GM18502 (cell line): ENCODE measurements around the gene THBD.

Source experiments
- ATAC-seq: cut with Tn5 transposase; IDR thresholded peaks from one replicate; pipeline ENCODE4 v1.9.1; 2021; ENCODE audit warnings: mild to moderate bottlenecking; ENCODE audit not compliant: unreplicated experiment, poor library complexity

THBD gene, protein sequence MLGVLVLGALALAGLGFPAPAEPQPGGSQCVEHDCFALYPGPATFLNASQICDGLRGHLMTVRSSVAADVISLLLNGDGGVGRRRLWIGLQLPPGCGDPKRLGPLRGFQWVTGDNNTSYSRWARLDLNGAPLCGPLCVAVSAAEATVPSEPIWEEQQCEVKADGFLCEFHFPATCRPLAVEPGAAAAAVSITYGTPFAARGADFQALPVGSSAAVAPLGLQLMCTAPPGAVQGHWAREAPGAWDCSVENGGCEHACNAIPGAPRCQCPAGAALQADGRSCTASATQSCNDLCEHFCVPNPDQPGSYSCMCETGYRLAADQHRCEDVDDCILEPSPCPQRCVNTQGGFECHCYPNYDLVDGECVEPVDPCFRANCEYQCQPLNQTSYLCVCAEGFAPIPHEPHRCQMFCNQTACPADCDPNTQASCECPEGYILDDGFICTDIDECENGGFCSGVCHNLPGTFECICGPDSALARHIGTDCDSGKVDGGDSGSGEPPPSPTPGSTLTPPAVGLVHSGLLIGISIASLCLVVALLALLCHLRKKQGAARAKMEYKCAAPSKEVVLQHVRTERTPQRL

DNA sequence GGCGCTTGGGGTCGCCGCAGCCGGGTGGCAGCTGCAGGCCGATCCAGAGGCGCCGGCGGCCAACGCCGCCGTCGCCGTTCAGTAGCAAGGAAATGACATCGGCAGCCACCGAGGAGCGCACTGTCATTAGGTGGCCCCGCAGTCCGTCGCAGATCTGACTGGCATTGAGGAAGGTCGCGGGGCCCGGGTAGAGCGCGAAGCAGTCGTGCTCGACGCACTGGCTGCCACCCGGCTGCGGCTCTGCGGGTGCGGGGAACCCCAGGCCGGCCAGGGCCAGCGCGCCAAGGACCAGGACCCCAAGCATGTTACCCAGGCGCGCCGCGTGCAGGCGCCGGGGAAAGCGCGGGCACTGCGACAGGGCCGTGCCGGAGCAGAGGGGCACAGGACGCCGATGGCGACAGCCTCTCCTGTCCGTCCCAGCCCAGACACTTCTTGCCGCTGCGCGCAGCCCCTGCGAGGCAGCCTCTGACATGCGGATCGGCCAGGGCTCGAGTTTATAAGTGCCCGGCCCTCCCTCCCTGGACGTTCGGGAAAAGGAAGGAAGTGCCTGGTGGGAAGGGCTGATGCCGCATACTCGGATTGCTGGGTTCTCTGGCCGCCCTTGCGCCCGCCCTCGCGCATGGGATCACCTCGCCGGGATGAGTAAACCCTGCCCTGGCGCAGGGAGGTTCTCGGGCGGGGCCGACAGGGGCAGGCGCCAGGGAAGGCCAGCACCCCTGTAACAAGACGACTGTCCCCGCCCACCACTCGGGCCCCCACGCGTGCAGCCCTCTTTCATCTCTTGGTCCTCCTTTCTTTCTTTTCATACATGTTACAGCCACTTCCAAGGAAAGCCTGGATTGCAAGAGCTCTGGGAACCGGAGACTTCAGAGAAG, at the start of gene THBD:
THBD (minus strand) TSS at position 472 of the 875 bp plus-strand sequence; CDS start at position 304, 168 bp downstream.
- ATAC-seq = no peak

DNA sequence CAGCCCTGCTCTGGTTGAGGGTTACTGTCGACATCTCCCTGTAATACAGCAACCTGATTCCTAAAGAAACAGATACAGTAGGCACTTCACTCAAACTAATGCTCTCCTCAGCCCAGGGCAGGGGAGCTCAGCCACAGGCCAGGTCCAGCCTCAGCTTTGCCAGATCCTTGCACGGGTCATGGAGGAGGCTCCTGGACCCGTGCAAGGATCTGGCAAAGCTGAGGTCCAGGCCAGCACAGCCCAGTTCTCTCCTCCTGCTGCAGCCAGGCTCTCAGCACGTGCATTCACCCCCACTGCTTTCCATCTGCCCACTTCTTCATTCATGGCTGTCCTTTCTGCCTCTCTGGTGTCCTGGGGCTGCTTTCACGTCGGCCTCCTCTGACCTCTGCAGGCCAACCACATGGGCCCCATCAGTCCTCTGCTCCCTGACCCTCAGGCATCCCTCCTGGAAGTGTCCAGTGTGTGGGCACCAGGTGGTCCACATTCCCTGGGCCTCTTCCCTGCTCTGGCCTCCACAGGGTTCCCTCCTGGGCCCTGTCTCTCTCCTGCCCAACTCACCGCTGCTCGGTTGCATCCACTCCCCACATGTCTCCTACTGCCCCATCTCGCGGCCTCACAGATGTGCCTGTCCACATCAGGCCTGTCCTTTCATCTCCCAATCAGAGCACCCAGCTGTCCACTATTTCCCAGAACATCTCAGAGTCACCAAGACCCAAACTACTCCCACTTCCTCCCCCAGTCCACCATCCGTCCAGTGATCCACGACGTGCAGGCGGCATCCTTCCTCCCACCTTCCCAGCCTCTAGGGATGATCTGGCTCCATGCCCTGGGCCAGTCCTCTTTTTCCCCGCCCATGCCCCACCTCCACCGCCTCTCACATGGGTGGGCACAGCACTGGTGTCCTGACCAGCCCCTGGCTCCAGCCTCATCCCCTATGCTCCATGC, 48.4 kb upstream of the THBD start:
- no peak for ATAC-seq

DNA sequence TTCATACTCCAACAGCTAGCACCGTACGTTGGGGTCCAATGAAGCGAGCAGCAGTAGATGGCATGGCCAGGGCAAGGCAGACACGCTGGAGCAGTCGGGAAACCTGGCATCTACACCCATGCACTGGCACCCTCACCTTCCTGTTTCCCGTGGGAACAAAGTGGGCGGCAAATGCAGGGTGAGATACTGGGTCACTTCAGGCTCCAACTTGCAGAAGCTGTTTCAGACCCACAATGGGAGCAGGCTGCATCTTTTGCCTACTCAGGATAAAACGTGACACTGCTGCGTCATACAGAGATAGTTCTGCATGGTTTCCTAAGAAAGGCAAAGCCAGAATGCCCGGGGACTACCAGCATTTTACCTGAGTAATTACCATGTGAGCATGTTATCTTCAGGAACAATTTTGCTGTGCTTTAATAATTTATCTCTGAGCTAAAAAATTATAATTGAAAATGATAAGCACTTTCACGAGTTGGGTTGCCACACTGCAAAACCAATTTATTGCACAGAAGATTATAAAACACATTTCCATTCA, 47.6 kb upstream of the THBD start:
- ATAC-seq = no peak

DNA sequence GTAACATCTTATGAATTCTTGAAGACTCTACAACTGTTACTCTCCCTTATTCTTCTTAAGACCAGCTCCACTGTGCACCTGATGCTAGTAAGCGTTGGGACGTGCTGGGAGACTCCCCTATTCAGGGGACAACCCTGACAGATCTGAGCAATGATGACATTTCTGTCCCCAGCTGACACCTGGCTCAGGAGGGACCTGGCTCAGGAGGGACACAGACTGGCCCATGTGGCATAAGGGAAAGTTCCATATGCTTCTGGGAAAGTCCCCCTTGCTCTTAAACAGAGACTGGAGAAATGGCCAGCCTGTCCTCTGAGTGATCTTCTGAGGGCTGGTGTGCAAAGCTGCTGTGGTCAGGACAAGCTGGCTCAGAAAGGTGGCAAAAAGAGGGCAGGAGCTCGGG, 46.6 kb upstream of the THBD start:
- ATAC-seq = no peak

DNA sequence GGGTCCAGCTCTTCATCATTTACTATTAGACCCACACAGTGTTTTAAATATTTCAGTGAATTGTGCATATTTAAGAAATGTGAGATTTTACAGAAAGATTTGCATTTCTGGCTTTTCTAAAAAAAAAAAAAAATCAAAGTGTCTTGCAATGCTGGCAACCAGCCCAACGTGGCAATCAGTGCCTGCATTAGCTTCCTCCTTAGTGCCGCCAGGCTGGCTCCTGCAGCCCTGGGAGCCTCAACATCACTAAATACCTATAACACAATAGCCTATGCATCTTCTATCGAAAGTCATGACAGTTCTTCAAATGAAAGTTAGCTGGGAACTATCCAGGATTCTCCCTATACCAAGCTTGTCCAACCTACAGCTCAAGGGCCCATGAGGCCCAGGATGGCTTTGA, 46.0 kb upstream of the THBD start:
- no peak for ATAC-seq

DNA sequence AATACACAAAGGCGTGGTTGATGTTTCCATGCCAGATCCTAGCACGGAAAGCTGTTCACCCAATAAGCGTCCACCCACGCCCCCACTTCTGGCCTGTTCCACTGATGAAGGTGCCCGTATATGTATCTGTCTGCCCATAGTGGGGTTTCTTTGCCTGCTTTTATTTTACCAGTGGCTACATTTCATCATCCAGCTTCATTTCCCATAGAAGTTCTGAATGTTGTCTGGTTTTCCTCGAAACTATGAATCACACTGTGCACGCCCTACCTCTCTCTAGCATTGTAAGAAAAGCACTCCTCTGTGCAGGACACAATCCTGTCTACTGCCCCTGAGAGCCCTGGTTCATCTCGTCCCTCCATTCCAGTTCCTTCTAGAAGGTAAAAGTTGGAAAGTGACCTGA, 45.5 kb upstream of the THBD start:
- ATAC-seq = no peak

DNA sequence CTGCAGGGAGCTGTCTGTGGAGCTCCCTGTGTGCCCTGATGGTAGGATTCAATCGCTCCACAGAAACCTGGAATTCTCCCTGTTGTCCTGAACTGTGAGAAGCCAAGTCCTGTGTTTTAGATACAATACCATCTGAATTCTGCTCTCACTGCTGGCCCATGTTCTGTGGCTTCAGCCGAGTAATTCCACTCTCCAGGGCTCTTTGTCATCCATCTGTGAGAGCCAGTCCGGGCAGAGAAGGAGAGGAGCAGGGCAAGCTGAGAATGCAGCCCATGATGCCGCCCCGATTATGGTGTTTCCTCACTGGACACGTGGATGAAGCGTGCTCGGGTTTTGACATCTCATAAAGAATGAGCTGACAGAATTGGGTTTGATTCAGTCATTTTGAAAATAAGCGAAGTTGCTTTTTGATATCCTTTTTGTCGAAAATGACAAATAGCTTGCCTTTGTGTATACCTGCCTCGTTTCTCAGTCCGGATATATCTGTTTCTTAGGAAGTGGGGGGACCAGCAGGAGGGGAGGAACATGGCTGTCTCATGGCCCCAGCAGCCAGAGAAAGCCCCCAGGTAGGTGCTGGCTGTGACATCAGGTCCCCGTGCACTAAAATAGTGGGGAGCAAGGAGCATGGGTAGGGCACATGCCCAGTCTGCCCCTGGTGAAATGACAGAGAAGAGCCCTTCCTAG, 44.9 kb upstream of the THBD start:
- no peak for ATAC-seq

DNA sequence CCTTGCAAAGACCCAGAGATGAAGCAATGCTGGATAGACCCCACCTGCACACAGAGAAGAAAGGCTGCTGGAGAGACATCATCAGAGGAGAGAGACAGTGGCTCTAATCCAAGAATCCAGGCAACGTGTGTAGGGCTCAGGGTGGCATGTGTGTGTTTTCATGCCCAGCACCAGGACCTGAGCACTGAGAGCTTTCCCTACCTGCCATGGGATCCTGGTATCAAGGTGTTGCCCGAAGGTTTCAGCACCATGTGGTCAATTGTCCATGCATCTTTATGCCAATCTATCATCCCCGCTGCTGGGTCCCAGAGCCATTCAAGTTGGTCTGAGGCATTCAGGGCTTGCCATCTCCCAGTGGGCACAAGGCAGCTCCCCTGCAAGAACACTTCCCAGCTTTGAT, 44.1 kb upstream of the THBD start:
- ATAC-seq = no peak

DNA sequence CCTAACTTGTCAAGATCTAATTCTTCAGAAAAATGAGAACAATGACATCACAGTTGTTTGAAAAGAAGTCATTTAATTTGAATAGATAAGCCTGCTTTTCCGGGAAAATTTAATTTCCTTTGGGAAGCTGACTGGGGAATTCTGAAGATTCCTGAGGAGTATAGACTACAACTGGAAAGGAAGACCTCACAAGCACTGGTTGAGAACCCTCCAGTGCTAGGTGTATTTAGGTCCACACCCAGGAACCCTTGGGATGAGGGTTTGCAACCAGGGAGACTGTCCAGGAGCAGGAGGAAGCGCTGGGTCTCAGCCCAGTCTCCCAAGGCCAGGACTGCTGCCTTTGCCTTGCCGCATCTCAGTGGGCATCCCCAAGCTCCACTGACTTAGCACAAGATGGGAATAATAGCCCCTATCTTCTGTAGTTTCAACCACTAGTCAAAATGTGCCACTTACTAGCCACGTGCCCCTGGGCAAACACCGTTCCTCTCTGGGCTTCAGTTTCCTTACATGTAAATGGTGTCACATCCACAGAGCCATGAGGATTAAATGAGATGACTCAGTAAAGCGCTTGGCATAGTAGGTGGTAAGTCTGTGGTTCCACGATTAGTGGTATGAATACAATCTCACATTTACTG, 43.5 kb upstream of the THBD start:
- ATAC-seq = no peak

DNA sequence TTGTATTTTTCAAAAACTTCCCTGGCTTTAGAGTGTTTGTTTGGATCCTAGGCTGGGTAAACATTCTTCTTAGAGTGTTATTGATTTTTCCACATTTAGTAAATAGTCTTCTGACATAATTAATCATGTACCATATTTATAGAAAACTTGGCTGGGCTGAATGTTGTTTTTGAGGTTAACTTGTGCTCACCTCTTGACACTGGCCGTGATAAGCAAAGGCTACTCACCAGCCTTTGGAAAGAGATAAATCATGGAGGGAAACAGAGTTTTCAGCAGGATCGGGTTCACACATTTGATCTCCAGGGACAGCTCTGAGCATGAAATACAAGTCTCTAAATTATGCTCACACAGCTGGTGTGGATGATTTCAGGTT, 42.9 kb upstream of the THBD start:
- no peak for ATAC-seq

DNA sequence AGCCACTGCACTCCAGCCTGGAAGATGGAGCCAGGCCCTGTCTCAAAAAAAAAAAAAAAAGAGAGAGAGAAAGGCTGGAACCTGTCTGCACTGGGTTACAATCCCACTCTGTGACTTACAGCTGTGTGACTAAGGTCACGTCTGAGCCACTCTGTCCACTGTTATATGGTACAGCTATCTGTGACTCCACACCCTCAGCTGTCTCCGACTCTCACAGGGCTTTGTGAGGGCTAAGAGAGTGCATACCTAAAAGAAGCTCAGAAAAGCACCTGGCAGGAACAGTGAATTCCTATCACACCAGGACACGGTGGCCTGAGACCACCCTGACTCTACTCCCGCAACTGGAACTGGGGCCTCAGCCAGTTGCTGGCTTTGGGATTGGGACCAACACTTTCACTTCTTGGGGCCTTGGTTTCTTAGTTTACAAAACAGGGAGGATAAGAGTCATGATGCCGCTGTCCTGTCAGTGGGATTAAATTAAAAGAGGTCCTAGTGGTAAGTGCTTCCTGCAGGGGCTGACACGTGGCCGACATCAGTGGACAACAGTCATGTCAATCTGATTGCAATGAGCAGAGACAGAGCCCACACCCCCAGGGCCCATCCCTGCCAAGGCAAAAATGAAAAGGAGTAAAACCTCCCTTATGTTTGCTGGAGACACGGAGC, 42.4 kb upstream of the THBD start:
- ATAC-seq = no peak

DNA sequence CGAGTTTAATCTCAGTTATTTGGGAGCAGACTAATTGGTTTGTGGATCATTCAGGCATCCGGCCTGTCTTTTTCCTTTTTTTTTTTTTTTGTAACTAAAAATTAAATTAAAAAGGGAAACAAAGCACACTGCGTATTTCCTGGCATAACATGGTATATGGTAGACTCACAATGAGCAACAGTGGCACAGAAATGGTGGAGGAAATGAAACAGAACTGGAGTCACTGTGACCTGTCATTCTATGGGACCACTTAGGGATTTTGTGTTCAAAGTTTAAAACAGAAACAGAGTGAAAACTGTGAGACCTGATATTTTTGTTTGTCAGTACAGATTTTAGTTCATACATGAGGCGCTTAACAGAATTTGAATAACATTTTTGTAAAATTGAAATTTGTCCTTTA, 41.4 kb upstream of the THBD start:
- no peak for ATAC-seq

DNA sequence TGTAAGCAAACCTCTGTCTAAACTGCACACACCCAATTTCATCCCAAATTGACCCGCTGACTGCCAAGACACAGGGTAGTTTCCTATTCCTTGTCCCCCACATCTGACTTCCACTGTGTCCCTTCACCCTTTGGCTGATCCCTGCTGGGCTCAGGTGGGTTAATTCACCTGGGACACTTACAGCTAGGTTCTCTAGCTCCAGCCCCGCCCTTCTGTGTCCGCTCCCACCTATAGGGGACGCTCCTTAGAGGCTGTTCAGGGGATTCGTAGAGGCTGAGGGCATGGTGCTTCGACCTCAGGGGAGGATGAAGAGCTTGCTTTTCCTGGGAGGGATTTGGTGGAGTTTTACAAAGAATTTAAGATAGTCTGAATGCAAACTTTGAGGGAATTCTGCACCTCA, 40.7 kb upstream of the THBD start:
- no peak for ATAC-seq

DNA sequence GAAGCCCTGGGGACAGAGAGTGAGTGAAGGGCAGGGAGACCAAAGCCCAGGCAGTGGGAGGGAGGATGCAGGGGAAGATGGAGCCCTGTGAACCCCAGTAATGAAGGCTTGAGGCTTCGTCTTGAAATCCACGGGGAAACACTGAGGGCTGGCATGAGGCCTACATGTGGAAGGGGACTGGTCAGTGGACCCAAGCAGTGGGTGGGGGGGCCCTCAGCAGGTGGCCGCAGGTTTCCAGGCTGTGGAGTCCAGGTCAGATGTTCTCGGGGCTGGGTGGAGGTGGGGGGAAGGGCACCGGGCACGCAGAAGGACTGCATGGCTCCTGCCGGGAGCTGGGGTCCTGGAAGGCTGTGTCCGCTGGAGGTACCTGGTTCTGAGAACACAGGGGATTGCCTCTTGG, 39.4 kb upstream of the THBD start:
- no peak for ATAC-seq

DNA sequence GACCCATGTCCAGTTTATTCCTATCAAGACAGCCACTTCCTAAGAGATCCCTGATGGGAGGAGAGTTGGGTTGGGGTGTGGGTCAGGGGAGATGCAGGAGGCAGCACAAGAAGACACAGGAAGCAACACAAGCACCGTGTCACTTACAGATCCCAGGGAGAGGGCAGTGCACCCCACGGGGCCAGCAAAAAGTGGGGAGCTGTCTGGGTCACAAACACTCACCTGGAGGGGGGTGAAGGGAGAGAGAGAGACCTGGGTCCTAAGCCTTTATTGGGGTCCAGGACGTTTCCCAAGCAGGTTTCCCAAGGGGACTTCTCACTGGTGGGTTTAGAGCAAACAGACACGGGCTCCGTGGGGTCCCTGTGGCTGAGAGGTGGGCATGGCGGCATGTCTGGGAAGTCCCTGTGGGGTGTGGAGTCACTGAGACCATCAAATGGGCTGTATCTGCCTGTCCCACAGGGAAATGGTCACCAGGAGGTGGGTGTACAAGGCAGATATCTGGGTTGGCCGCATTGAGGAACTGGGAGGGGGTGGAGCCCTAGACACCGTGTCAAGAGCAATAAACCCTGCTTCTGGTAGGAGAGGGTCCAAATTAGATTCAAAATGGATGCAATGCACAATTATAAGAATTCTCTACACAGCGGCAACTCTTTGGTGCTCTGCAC, 38.2 kb upstream of the THBD start:
- ATAC-seq = no peak

DNA sequence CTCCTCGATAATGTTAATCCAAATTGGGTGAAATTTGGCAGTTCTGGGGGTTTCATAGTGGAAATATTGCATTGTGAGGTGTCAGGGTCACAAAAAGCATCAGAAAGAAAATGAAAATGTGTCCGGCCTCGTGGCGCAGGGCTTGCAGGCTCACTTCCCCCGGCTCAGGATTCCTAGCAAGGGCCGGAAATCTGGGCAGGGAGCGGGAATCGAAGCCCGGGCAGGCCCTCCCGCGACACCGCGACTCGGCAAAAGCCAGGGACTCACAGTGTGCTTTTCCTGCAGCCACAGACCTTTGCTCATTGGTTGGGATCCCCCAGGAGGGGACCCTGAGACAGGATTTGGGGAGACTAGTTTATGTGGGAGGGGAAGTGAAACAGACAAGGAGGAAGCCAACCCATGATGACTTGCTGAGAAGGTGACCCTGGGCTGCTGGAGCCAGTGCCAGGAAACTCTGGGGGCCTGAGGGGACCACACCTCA, 37.5 kb upstream of the THBD start:
- no peak for ATAC-seq

DNA sequence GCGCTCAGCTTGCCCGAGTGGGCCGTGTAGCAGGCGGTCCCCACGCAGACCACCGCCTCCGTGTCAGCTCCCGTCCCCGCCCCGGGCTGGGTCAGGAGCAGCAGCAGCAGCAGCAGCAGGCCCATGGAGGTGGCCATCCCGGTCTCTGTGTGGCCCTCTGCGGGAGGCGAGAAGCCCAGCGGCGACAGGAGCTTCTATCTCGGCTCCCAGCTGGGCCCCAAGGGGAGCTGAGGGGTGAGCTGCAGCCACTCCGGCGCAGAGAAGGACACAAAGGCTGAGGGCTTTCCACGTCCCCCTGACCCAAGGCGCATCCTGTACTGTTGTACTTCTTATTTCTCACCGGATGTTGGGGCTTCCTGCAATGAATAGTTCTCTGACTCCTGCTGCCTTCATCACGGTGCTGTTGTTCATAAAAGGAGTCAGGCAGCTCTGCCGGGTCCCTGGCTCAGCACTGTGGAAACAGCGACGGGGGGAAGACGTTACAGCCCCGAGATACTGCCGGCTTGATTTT, 36.6 kb upstream of the THBD start, which contains the start of gene CD93:
CD93 (minus strand) TSS at position 269 of the 511 bp plus-strand sequence; CDS start at position 137, 132 bp downstream.
- ATAC-seq = peak; percentile 81
